ENCODE measurements around the gene DAPK1. TPM values are rescaled to one million over a fixed set of nuclear protein-coding genes. Genes with fewer than 3 reads are reported as not detected.
A peak's percentile ranks its signal among the peaks of the same experiment; 100 is the strongest.

DAPK1 gene
- polyA plus RNA-seq, 6 donors from 2014 or later, result 0.13 to 0.79 (median 0.32) TPM; not detected in 1

DNA sequence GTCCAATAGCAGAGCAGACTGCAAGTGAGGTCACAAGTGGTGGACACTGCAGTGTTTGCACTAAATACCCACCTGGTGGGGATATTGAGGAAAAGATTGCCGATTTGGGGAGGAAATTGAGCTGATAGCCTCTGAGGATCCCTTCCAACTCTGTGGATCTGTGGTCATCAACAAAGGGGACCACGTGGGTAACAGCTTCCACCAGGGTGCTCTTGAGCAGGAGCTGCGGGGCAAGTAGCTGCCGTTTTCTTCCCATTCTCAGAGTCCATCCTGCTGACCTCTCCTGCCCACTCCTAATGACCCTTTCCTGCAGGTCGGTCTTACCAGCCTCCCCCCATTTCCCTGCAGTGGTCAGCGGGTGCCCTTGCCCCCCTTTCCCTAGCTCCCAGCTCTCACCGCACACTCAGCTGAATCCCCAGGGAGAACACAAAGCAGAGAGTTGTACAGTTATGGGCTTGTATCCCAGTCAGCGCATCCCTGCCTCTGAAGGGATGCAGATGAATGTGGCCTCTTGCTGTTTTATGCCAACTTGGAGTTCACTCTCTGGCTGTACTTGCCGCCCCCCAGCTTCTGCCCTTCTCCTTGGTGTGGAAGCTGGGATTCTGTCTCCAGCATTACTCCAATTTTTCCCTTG lies 18.0 kb downstream of the DAPK1 start:
- peaks cover 0 to 8% of the 10 kb centered on the region in 2 donors for H3K36me3 Mint-ChIP-seq
- peaks cover 10 to 22% (median 16%) of the 10 kb centered on the region in 3 donors for H3K4me1 Mint-ChIP-seq
- DNase-seq (no peak), ATAC-seq (ENCODE audit: low read depth in 2 of 2) (no peak)
- no peak overlapping the region for H3K4me3 Mint-ChIP-seq
- peaks cover 0 to 6% (median 0%) of the 10 kb centered on the region in 7 donors for H3K9me3 Mint-ChIP-seq
- H3K27ac Mint-ChIP-seq, result peak overlapping the region in 1 of 6 donors; percentile 16
- peaks cover 35 to 64% (median 59%) of the 10 kb centered on the region in 3 donors for H3K27me3 Mint-ChIP-seq

DNA sequence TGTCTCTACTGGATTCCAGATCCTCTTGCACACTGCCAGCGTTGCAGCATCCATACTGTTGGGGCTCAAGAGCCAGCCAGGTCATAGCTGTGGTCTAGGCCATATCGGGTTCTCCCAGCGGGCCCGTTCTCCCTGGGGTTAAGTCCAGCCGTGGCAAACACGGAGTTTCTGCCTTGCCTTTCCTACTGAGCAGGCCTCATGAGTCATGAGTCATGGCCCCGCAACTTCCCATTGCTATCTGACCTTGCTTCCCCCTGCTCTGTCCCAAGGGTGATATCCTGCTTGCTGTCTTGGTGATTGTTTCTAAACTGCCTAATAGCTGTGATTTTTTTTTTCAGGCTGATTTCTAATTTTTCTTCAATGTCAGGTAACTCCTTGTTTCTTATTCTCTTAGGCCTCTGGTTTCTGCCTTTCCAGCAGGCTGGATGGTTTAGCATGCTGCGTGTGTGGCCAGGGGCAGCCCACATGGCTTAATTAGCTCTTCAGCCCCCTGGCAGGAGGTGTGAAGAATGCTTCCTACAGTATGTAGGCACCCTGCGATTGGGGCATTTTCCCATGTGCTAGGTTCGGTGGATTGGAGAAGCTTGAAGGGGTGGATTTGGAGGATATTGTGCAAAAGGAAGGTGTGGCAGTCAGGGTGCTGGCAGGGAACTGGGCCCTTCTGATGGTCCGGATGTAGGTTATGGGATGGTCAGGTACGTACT lies 18.7 kb downstream of the DAPK1 start:
- H3K27me3 Mint-ChIP-seq, result peaks cover 40 to 64% (median 52%) of the 10 kb centered on the region in 3 donors
- ATAC-seq (ENCODE audit: low read depth in 2 of 2) (no peak), DNase-seq (no peak)
- H3K4me1 Mint-ChIP-seq, result peaks cover 10 to 22% (median 16%) of the 10 kb centered on the region in 3 donors
- peak overlapping the region in 2 of 6 donors; percentile 16 to 23 for H3K27ac Mint-ChIP-seq
- peaks cover 0 to 3% of the 10 kb centered on the region in 2 donors for H3K36me3 Mint-ChIP-seq
- H3K4me3 Mint-ChIP-seq, result peak overlapping the region in 3 of 8 donors; percentile 37 to 77 (median 45)
- H3K9me3 Mint-ChIP-seq, result peaks cover 0 to 4% (median 1%) of the 10 kb centered on the region in 7 donors

DNA sequence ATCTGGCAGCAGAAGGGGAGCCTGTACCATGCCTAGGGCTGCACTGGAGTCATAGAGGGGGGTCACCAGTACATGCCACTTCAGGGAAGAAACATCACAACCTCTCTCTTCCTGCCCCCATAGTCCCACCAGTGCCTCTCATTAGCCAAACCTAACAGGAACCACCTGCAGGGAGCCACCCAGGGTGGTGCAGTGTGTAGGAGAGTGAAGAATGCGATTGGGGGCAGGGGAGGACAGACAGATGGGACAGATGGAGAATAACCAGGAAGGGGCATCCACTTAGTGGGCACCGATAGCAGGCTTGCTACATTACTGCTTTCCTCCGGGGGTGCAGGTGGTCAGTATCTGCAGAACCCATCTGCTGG lies 19.2 kb downstream of the DAPK1 start:
- H3K4me1 Mint-ChIP-seq, result peaks cover 10 to 22% (median 16%) of the 10 kb centered on the region in 3 donors
- ATAC-seq (ENCODE audit: low read depth in 2 of 2) (no peak), DNase-seq (no peak)
- peaks cover 0 to 9% (median 3%) of the 10 kb centered on the region in 7 donors for H3K9me3 Mint-ChIP-seq
- no peaks in the 10 kb centered on the region for H3K36me3 Mint-ChIP-seq
- peaks cover 45 to 68% (median 48%) of the 10 kb centered on the region in 3 donors for H3K27me3 Mint-ChIP-seq
- no peak overlapping the region for H3K27ac Mint-ChIP-seq
- peak overlapping the region in 3 of 8 donors; percentile 0 to 77 (median 6) for H3K4me3 Mint-ChIP-seq

DNA sequence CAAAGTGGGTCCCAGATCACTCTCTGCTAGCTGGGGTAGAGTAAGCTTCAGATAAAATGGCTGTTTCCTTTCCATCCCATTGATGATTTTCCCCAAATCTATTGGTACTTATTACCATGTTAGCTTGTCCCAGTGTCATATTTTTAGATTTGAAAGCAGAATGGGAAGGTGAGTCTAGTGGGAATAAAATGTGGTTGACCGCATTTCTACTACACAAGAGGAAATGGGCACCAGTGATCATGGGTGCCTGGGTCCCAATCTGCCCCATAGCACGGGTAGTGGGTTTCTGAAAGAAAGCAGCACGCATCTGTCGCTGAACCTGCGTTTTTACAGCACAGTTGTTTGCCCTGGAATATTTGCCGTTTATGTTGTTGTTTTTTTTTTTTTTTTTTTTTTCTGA lies 20.1 kb downstream of the DAPK1 start:
- peaks cover 46 to 68% (median 48%) of the 10 kb centered on the region in 3 donors for H3K27me3 Mint-ChIP-seq
- peak overlapping the region in 1 of 6 donors; percentile 2 for H3K27ac Mint-ChIP-seq
- H3K36me3 Mint-ChIP-seq, result no peaks in the 10 kb centered on the region
- H3K9me3 Mint-ChIP-seq, result peaks cover 0 to 11% (median 3%) of the 10 kb centered on the region in 7 donors
- peak overlapping the region in 6 of 8 donors; percentile 0 to 47 (median 44) for H3K4me3 Mint-ChIP-seq
- DNase-seq, result no peak
- H3K4me1 Mint-ChIP-seq, result peaks cover 10 to 22% (median 16%) of the 10 kb centered on the region in 3 donors
- ATAC-seq (ENCODE audit: low read depth in 2 of 2), result peak in 1 of 2 donors; percentile 44

DNA sequence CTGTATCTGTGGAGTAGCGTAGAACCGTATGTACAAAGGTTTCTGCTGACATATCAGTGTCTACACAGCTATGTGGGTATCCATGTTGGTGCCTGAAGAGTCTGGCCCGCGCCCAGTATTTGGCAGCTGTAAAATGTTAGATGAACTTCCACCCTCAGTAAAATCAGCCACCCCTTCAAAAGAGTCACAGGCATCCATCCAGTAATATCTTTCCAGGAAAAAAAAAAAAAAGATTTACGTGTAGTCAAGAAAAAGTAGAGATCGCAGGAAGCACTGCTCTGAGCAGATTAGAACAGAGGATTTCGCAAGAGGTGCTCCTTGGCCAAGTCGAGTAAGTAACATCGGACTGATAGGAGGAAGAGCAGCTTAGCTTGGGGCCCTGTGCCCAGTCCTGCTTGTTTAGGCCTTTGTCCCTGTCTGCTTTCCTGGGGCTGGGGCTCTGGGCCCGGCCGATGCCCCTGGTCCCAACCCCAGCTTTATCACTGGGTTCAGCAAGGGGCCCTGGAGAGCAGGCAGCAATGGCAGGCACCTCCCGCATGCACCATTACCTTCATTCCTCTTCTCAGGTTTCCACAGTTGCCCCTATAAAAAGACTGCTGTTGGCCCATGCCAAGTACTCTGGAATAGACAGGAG lies 21.2 kb downstream of the DAPK1 start:
- peaks cover 10 to 22% (median 16%) of the 10 kb centered on the region in 3 donors for H3K4me1 Mint-ChIP-seq
- H3K36me3 Mint-ChIP-seq, result no peaks in the 10 kb centered on the region
- H3K27ac Mint-ChIP-seq, result peak overlapping the region in 1 of 6 donors; percentile 78
- H3K4me3 Mint-ChIP-seq, result no peak overlapping the region
- DNase-seq, result no peak
- H3K9me3 Mint-ChIP-seq, result peaks cover 0 to 11% (median 0%) of the 10 kb centered on the region in 7 donors
- peaks cover 40 to 63% (median 42%) of the 10 kb centered on the region in 3 donors for H3K27me3 Mint-ChIP-seq
- ATAC-seq (ENCODE audit: low read depth in 2 of 2), result no peak

DNA sequence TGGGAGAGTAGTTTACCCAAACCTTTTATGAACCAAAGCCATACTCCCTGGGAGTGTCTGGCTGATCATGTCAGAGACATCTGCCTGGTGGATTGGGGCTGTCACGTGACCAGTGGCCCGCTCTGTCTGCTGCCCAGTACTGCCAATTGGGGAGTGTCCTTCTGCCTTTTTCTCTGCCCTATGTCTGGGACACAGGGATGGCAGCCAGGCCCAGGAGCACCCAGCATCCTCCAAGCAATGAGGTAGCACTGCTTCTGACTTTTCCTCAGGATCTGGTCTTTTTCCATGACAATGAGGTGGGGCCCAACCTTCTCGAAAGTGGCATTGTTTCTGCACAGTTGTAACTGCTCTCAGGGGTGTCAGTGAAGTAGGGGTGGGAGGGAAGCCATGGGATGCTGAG lies 21.8 kb downstream of the DAPK1 start:
- DNase-seq, result no peak
- Mint-ChIP-seq H3K36me3 (no peaks in the 10 kb centered on the region), H3K9me3 (peaks cover 0 to 11% (median 3%) of the 10 kb centered on the region in 7 donors), H3K4me3 (no peak overlapping the region), H3K27me3 (peaks cover 40 to 61% (median 42%) of the 10 kb centered on the region in 3 donors), H3K4me1 (peaks cover 10 to 22% (median 16%) of the 10 kb centered on the region in 3 donors), H3K27ac (peak overlapping the region in 1 of 6 donors; percentile 15)
- no peak for ATAC-seq (ENCODE audit: low read depth in 2 of 2)

DNA sequence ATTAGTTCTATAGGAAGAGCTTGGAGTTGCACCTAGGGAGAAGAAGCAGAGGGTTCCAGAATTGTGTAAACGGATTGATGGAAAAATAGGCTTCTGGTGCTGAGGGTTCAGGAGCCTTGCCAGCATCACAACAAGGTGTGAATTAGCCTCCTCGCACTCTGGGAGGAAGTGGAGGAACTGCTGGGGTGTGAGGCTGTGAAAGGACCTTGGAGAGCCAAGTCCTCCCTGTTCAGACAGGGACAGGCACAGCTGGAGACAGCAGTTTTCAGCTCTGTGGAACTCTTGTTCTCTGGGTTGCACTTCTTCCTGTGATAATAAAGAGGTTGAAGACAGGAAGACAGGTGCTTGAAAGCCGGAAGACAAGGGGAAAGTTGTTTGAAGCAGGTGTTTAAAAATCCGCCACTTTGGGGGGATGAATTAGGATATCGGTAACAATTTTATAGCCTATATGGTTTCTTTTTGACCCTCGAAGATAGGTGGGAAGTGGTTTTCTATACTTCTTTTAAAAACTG lies 22.6 kb downstream of the DAPK1 start:
- H3K4me1 Mint-ChIP-seq, result peaks cover 10 to 22% (median 16%) of the 10 kb centered on the region in 3 donors
- no peak overlapping the region for H3K27ac Mint-ChIP-seq
- peak overlapping the region in 1 of 8 donors; percentile 28 for H3K4me3 Mint-ChIP-seq
- no peaks in the 10 kb centered on the region for H3K36me3 Mint-ChIP-seq
- ATAC-seq (ENCODE audit: low read depth in 2 of 2), result no peak
- no peak for DNase-seq
- H3K27me3 Mint-ChIP-seq, result peaks cover 38 to 59% (median 39%) of the 10 kb centered on the region in 3 donors
- peaks cover 0 to 11% (median 3%) of the 10 kb centered on the region in 7 donors for H3K9me3 Mint-ChIP-seq

DNA sequence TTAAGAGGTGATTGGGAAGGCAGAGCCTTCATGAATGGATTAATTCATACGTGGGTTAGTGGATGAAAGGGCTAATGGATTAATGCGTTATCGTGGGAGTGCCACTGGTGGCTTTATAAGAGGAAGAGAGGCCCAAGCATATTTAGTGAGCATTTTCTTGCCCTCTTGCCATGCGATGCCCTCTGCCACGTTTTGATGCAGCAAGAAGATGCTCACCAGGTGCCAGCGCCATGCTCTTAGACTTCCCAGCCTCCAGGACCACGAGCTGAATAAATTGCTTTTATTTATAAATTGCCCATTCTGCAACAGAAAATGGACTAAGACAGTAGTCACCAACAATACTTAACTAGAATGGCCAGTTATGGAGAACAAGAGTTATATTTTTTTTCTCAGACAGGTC lies 24.2 kb downstream of the DAPK1 start:
- no peak overlapping the region for H3K27ac Mint-ChIP-seq
- peaks cover 5 to 17% (median 16%) of the 10 kb centered on the region in 3 donors for H3K4me1 Mint-ChIP-seq
- DNase-seq (no peak), ATAC-seq (ENCODE audit: low read depth in 2 of 2) (no peak)
- H3K27me3 Mint-ChIP-seq, result peaks cover 22 to 50% (median 46%) of the 10 kb centered on the region in 3 donors
- peaks cover 0 to 11% (median 0%) of the 10 kb centered on the region in 7 donors for H3K9me3 Mint-ChIP-seq
- no peaks in the 10 kb centered on the region for H3K36me3 Mint-ChIP-seq
- H3K4me3 Mint-ChIP-seq, result no peak overlapping the region

DNA sequence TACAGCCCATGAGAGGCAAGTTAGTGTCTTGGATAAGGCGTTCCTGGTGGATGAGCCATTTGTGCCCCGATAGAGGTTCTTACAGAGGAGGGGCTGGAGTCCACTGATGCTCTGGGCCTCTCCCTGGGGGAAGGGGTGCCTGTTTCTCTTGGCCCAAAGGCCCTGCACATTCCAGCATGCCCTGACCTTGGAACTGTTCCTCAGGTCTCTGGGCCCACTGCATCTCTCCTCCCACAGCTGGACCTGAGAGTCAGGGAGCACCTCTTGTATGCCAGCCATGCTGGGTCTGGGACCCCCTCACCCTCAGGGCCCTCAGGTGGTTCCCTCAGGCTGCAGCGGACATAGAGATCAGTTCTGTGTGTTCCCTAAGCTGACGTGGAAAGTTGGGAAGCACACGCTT lies 26.4 kb downstream of the DAPK1 start:
- Mint-ChIP-seq H3K9me3 (peaks cover 0 to 11% (median 0%) of the 10 kb centered on the region in 7 donors), H3K36me3 (no peaks in the 10 kb centered on the region), H3K4me1 (no peaks in the 10 kb centered on the region), H3K27ac (no peak overlapping the region), H3K27me3 (peaks cover 13 to 52% (median 47%) of the 10 kb centered on the region in 3 donors), H3K4me3 (no peak overlapping the region)
- ATAC-seq (ENCODE audit: low read depth in 2 of 2), result no peak
- DNase-seq, result no peak

DNA sequence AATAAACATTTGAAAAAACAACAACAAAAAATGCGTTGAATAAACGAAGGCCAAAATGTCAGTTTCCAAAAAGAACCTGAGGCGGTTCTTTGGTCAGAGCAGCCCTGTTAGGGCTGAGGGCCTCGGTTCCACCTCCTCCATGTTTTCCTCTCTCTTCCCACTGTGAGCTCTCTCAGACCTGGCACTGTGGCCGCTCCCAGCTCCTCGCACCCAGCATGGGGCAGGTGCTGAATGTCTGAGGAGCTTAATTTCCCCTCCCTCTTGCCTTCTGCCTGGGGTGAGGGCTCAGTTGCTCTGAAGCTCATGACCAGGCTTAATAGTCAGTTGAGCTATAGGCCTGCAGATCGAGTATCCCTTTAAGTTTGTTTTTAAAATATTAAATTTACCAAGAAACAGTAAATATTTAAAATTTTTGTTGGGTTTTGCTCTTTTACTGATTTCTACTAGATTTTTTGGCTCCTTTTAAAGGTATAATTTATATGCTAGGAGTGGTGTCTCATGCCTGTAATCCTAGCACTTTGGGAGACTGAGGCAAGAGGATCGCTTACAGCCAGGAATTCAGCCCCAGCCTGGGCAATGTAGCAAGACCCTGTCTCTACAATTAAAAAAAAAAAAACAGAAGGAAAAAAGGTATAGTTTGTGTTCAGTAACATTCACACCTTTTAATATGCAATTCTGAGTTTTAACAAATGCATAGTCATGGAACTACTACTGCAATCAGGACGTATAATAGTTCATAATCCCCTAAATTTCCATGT lies 28.1 kb downstream of the DAPK1 start:
- no peak overlapping the region for H3K4me3 Mint-ChIP-seq

DNA sequence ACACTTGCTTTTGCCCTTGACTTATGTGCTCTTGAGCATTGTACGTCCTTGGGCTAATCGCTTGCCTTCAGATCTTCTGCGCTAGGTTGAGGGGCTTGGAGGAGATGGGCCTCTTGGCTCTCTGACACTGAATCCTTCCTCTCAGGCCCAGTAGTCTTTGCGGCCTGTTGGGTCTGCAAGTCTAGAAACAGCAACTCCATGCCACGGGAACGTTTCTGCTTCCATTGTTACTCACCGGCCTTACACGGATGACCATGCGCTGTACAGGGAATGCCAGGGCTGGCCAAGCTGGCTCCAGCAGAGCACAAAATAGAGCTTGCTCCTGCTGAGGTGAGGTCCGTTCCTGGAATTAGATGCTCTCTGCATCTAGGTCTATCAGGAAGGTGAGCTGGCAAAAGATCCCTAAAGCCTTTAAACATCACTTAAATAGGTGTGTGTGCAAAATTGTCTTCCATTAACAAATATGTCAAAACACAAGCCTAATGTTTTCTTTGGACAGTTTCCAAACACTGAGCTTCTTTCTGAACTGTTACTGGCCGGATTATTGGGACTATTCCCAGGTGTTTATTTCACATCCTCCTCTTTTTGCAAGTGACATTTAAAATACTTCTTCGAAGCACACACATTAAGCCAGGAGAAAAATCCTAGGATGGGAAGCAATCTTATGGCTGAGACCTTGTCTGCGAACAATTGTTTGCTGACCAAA lies 29.7 kb downstream of the DAPK1 start:
- Mint-ChIP-seq H3K4me3 (no peak overlapping the region), H3K9me3 (peaks cover 0 to 4% (median 0%) of the 10 kb centered on the region in 7 donors), H3K4me1 (no peaks in the 10 kb centered on the region), H3K27ac (no peak overlapping the region), H3K36me3 (no peaks in the 10 kb centered on the region), H3K27me3 (peaks cover 0 to 33% (median 28%) of the 10 kb centered on the region in 3 donors)
- DNase-seq, result no peak
- no peak for ATAC-seq (ENCODE audit: low read depth in 2 of 2)

More for the DNA sequence above, 28.1 kb downstream of the DAPK1 start:
- Mint-ChIP-seq H3K27ac (no peak overlapping the region), H3K36me3 (no peaks in the 10 kb centered on the region), H3K9me3 (peaks cover 0 to 11% (median 2%) of the 10 kb centered on the region in 7 donors), H3K27me3 (peaks cover 0 to 44% (median 38%) of the 10 kb centered on the region in 3 donors), H3K4me1 (no peaks in the 10 kb centered on the region)
- ATAC-seq (ENCODE audit: low read depth in 2 of 2) (no peak), DNase-seq (no peak)

DNA sequence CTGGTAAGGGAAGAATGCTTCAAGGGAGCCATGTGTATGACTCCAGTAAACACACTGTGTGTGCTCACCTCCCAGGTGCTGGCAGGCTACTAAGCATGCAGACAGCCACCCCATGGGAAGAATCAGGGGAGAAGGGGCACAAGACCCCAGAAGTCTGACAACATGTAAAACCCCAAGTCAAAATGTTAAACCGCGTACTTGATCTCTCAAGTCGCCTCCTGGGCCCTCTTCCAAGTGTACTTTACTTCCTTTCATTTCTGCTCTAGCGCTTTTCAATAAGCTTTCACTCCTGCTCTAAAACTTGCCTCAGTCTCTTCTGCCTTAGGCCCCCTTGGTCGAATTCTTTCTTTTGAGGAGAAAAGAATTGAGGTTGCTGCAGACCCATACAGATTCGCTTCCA lies 31.3 kb downstream of the DAPK1 start:
- DNase-seq, result no peak
- H3K27ac Mint-ChIP-seq, result no peak overlapping the region
- no peak overlapping the region for H3K4me3 Mint-ChIP-seq
- H3K4me1 Mint-ChIP-seq, result no peaks in the 10 kb centered on the region
- no peak for ATAC-seq (ENCODE audit: low read depth in 2 of 2)
- H3K36me3 Mint-ChIP-seq, result no peaks in the 10 kb centered on the region
- H3K27me3 Mint-ChIP-seq, result peaks cover 0 to 29% (median 24%) of the 10 kb centered on the region in 3 donors
- peaks cover 0 to 4% (median 0%) of the 10 kb centered on the region in 7 donors for H3K9me3 Mint-ChIP-seq
